RWPE1 (cell line): Measurements from ENCODE around the gene ANKLE2.
"Not testable (repeated sequence)": the region's sequence is repeated elsewhere in the genome, so short reads cannot be mapped to it uniquely, and the experiment has no call there.

Experiments used
- CTCF ChIA-PET: fragments of 350-600 bp; sonication (Branson Sonifier 250); formaldehyde crosslinking; extraction: SDS; loops from one replicate; lab custom pipeline; 2021; lab: Yijun Ruan, JAX
- POLR2A ChIA-PET: fragments of 400-600 bp; formaldehyde crosslinking; extraction: SDS; loops from one replicate; lab custom pipeline; 2020; ENCODE audit warnings: antibody characterized with exemption; ENCODE audit not compliant: low non-redundant PET; lab: Yijun Ruan, JAX
- DNase-seq: peaks from one replicate; pipeline ENCODE4 v3.0.0; 2012; ENCODE audit warnings: low spot score
- H3K27ac ChIP-seq: fragments of 450-650 bp; 2 replicates; pipeline ENCODE4 v1.5.1; 2017
- TF ChIP-seq, protein P1 (sequence below): fragments of 450-650 bp; conservative IDR thresholded peaks from 2 replicates; pipeline ENCODE4 v1.5.1; 2017; ENCODE audit warnings: low read depth, mild to moderate bottlenecking

The ANKLE2 gene

DNA sequence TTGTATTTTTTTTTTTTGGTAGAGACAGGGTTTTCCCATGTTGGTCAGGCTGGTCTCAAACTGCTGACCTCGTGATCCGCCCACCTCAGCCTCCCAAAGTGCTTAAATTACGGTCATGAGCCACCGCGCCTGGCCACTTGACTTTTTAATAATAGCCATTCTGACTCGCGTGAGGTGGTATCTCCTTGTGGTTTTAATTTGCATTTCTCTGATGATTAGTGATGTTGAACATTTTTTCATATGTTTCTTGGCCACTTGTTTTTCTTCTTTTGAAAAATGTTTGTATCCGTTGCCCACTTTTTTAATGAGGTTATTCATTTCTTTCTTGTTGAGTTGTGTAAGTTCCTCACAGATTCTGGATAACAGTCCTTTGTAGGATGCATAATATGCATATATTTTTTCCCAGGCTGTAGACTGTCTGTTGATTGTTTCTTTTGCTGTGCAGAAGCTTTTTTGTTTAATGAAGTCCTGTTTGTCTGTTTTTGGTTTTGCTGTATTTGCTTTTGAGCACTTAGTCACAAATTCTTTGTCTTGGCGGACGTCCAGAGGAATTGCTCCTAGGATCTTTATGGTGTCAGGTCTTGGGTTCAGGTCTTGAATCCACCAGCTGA, 61.3 kb downstream of the ANKLE2 start:
- ChIA-PET POLR2A (no interaction called here), CTCF (no interaction called here)
- no peak for DNase-seq
- TF ChIP-seq, protein P1, sequence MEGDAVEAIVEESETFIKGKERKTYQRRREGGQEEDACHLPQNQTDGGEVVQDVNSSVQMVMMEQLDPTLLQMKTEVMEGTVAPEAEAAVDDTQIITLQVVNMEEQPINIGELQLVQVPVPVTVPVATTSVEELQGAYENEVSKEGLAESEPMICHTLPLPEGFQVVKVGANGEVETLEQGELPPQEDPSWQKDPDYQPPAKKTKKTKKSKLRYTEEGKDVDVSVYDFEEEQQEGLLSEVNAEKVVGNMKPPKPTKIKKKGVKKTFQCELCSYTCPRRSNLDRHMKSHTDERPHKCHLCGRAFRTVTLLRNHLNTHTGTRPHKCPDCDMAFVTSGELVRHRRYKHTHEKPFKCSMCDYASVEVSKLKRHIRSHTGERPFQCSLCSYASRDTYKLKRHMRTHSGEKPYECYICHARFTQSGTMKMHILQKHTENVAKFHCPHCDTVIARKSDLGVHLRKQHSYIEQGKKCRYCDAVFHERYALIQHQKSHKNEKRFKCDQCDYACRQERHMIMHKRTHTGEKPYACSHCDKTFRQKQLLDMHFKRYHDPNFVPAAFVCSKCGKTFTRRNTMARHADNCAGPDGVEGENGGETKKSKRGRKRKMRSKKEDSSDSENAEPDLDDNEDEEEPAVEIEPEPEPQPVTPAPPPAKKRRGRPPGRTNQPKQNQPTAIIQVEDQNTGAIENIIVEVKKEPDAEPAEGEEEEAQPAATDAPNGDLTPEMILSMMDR = no peak
- no peak overlapping the region for H3K27ac ChIP-seq

DNA sequence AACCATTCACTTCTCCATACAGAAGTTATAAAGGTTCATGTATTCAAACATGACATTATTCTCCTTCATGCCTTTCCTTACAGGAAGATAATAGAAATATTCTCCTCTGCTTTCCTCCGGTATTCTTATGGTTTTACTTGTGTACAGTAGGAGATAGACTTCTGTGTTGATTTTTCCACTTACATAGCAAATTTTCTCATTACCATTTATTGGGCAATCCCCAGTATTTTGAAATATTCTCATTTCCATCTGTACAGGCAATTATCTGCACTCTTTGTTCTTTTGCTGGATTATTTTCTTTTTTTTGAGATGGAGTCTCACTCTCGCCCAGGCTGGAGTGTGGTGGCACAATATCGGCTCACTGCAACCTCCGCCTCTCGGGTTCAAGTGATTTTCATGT, 63.3 kb downstream of the ANKLE2 start:
- ChIA-PET CTCF (no interaction called here), POLR2A (no interaction called here)
- DNase-seq = no peak
- no peak overlapping the region for H3K27ac ChIP-seq
- TF ChIP-seq, protein P1 = no peak

DNA sequence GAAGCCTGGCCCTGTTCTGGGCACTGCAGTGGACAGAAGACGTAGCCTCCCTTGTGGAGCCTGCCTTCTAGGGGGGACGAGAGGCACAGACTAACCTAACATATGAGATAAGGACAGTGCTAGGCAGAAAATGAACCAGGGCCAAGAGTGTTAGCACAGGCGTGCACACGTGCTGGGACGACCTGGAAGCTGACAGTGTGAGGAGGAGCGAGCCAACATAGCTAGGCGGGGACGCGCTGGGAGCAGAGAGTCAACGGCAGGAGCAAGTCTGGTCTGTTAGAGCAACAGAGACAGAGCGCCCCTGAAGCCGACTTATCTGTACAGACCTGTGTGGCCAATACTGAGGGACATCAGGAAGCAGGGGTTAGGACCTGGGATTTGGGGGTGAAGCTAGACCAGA, 66.2 kb downstream of the ANKLE2 start:
- TF ChIP-seq, protein P1 = no peak
- POLR2A ChIA-PET = no interaction called here
- 0 out of 2 replicates have a peak overlapping the region, but pooled peaks have one; percentile 7 for H3K27ac ChIP-seq
- CTCF ChIA-PET = no interaction called here
- DNase-seq = no peak

DNA sequence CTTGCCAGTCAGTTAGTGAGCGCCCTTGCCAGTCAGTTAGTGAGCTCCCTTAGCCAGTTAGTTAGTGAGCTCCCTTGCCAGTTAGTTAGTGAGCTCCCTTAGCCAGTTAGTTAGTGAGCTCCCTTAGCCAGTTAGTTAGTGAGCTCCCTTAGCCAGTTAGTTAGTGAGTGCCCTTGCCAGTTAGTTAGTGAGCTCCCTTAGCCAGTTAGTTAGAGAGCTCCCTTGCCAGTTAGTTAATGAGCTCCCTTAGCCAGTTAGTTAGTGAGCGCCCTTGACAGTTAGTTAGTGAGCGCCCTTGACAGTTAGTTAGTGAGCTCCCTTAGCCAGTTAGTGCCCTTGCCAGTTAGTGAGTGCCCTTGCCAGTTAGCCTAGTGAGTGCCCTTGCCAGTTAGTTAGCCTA, 66.7 kb downstream of the ANKLE2 start:
- POLR2A ChIA-PET, CTCF ChIA-PET, H3K27ac ChIP-seq, DNase-seq: not testable (repeated sequence)

DNA sequence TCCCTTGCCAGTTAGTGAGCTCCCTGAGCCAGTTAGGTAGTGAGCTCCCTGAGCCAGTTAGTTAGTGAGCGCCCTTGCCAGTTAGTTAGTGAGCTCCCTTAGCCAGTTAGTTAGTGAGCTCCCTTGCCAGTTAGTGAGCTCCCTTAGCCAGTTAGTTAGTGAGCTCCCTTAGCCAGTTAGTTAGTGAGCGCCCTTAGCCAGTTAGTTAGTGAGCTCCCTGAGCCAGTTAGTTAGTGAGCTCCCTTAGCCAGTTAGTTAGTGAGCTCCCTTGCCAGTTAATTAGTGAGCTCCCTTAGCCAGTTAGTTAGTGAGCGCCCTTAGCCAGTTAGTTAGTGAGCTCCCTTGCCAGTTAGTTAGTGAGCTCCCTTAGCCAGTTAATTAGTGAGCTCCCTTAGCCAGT, 69.6 kb downstream of the ANKLE2 start:
- H3K27ac ChIP-seq, CTCF ChIA-PET, POLR2A ChIA-PET, DNase-seq: not testable (repeated sequence)

DNA sequence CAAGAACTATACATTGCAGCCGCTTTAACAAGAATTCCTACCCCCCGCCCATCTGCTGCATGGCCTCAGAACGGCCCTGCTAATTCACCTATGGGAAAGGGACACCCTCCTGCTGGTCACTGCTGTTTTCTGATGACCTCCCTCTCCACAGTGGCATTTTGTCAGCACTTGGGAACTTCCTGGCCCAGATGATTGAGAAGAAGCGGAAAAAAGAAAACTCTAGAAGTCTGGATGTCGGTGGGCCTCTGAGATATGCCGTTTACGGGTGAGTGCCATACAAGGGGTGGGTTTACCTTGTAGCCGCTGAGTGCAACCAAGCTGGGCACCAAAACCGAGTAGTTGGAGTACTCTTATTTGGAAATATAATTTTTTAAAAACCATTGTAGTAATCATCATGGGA, 71.5 kb downstream of the ANKLE2 start:
- no peak for DNase-seq
- ChIA-PET POLR2A (no interaction called here), CTCF (no interaction called here)
- TF ChIP-seq, protein P1 = no peak
- no peak overlapping the region for H3K27ac ChIP-seq

DNA sequence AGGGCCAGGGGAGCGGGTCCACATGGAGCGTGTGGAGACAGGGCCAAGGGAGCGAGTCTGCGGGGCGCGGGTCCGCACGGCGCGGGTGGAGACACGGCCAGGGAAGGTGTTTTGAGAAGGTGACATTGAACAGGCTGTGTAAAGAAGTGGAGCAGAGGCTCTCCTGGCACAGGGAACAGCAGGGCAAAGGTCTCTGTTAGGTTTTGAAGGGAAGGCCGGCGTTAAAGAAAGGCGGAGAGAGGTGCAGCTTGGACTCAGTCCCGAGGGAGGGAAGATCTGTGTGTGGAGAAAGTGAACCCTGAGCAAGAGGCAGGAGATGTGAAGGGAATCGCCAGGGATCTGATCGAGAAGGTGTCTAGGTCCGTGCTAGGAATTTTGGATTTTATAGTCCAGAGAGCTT, 72.4 kb downstream of the ANKLE2 start:
- TF ChIP-seq, protein P1 = no peak
- no peak for DNase-seq
- H3K27ac ChIP-seq = peak overlapping the region; percentile 42; the same call in 1 of the 2 replicates
- POLR2A ChIA-PET = no interaction called here
- CTCF ChIA-PET = no interaction called here
